GM21515 (cell line): Measurements from ENCODE around the gene LENEP.

Experiments used
- ATAC-seq: cut with Tn5 transposase; IDR thresholded peaks from one replicate; pipeline ENCODE4 v1.9.1; 2021; ENCODE audit not compliant: unreplicated experiment

Gene LENEP

GRCh38 chr1:155026154-155026553 lies 32.8 kb downstream of the LENEP start:
- ATAC-seq, result no peak

GRCh38 chr1:155026588-155026987 lies 33.2 kb downstream of the LENEP start:
- no peak for ATAC-seq

- no peak for ATAC-seq
These were observed 36.3 kb downstream of the LENEP start for GRCh38 chr1:155029513-155030242.

- ATAC-seq, result no peak
These were observed 36.9 kb downstream of the LENEP start for GRCh38 chr1:155030243-155030795.

- no peak for ATAC-seq
These were observed 37.5 kb downstream of the LENEP start for GRCh38 chr1:155030899-155031298.

GRCh38 chr1:155032886-155033285 lies 39.5 kb downstream of the LENEP start:
- ATAC-seq, result no peak

- ATAC-seq, result no peak
These were observed 40.1 kb downstream of the LENEP start, which contains the start of the genes DCST1 and DCST2 for GRCh38 chr1:155033524-155033923. Gene DCST1, plus strand, starts transcription at chr1:155033824. Its CDS starts 213 bp downstream, at chr1:155034037. Gene DCST2, minus strand, starts transcription at chr1:155033781. Its CDS starts 80 bp downstream, at chr1:155033701.

- ATAC-seq, result no peak
These were observed 41.2 kb downstream of the LENEP start for GRCh38 chr1:155034318-155035208.

- ATAC-seq, result no peak
These were observed 42.5 kb downstream of the LENEP start for GRCh38 chr1:155035936-155036335.

GRCh38 chr1:155037043-155037442 lies 43.7 kb downstream of the LENEP start:
- ATAC-seq, result no peak

GRCh38 chr1:155037851-155038441 lies 44.6 kb downstream of the LENEP start:
- no peak for ATAC-seq

GRCh38 chr1:155038602-155039307 lies 45.4 kb downstream of the LENEP start:
- no peak for ATAC-seq

- ATAC-seq, result no peak
These were observed 45.9 kb downstream of the LENEP start for GRCh38 chr1:155039308-155039669.

GRCh38 chr1:155040358-155041093 lies 47.1 kb downstream of the LENEP start:
- ATAC-seq, result no peak

GRCh38 chr1:155042789-155043188 lies 49.4 kb downstream of the LENEP start:
- ATAC-seq, result no peak

- no peak for ATAC-seq
These were observed 49.9 kb downstream of the LENEP start for GRCh38 chr1:155043301-155043702.

GRCh38 chr1:155043793-155044192 lies 50.4 kb downstream of the LENEP start:
- ATAC-seq, result no peak
